K562 (cell line): Measurements from ENCODE around the gene TPCN1.

ENCODE experiments used
- CBFB ChIP-seq: sonication (generic); formaldehyde crosslinking; IDR thresholded peaks from 2 replicates; pipeline ENCODE4 v1.4.0; 2020; ENCODE audit warnings: mild to moderate bottlenecking, missing genetic modification reagents
- EZH2 ChIP-seq: IDR thresholded peaks from 2 replicates; pipeline ENCODE4 v1.6.1; 2012; ENCODE audit warnings: low read depth, mild to moderate bottlenecking, inconsistent platforms, low read length, borderline replicate concordance
- FOS ChIP-seq: IDR thresholded peaks from 3 replicates; pipeline ENCODE4 v1.6.1; 2011; ENCODE audit not compliant: insufficient read length; ENCODE audit errors: extremely low read depth
- IRF2 ChIP-seq: sonication (generic); formaldehyde crosslinking; IDR thresholded peaks from 2 replicates; pipeline ENCODE4 v1.8.1; 2022; ENCODE audit warnings: mild to moderate bottlenecking, missing genetic modification reagents
- LEF1 ChIP-seq: fragments of 450-650 bp; IDR thresholded peaks from 2 replicates; pipeline ENCODE4 v1.6.1; 2016; ENCODE audit warnings: mild to moderate bottlenecking
- MAFF ChIP-seq: IDR thresholded peaks from 2 replicates; pipeline ENCODE4 v1.6.1; 2012; ENCODE audit warnings: low read length, improper control_type of control experiment
- MEF2D ChIP-seq: conservative IDR thresholded peaks from 2 replicates; pipeline ENCODE4 v1.6.1; 2016; ENCODE audit warnings: low read depth, missing genetic modification characterization, missing compliant biosample characterization
- POLR2A ChIP-seq: fragments of 450-650 bp; conservative IDR thresholded peaks from 2 replicates; pipeline ENCODE4 v1.6.1; 2016
- ZFPM2 ChIP-seq: fragments of 250-450 bp; sonication (Bioruptor Pico); IDR thresholded peaks from 2 replicates; pipeline ENCODE4 v1.5.1; 2022; ENCODE audit warnings: mild to moderate bottlenecking
- TF ChIP-seq, protein P1 (sequence below), 2 experiments: fragments of 450-650 bp; formaldehyde crosslinking in 1 of 2; IDR thresholded peaks; 2 replicates each; pipeline versions ENCODE4 v1.4.0 to v1.6.1; 2014 to 2020; ENCODE audit warnings: mild to moderate bottlenecking in 2 of 2, borderline replicate concordance in 1 of 2, low read depth in 1 of 2
- TF ChIP-seq, protein P2 (sequence below), 3 experiments: IDR thresholded peaks in 2 of 3; conservative IDR thresholded peaks in 1 of 3; 2 replicates each; pipeline ENCODE4 v1.5.1; 2011 to 2012; ENCODE audit warnings: low read length in 3 of 3, mild to moderate bottlenecking in 3 of 3, control low read depth in 2 of 3, improper control_type of control experiment in 1 of 3, inconsistent platforms in 1 of 3, low read depth in 1 of 3, mixed read lengths in 1 of 3, moderate library complexity in 1 of 3; ENCODE audit not compliant: insufficient read depth in 2 of 3
- TF ChIP-seq, protein P3 (sequence below): fragments of 450-650 bp; IDR thresholded peaks from 2 replicates; pipeline ENCODE4 v1.6.1; 2016; ENCODE audit warnings: antibody characterized with exemption
- TF ChIP-seq, protein P4 (sequence below), 2 experiments: IDR thresholded peaks; 2 replicates each; pipeline ENCODE4 v1.6.1; 2011; ENCODE audit warnings: borderline replicate concordance in 1 of 2, control low read depth in 1 of 2, low read depth in 1 of 2, low read length in 1 of 2, mild to moderate bottlenecking in 1 of 2, mixed read lengths in 1 of 2, moderate library complexity in 1 of 2; ENCODE audit not compliant: insufficient read depth in 1 of 2, insufficient read length in 1 of 2, poor library complexity in 1 of 2, severe bottlenecking in 1 of 2; ENCODE audit errors: extremely low read depth in 1 of 2

DNA sequence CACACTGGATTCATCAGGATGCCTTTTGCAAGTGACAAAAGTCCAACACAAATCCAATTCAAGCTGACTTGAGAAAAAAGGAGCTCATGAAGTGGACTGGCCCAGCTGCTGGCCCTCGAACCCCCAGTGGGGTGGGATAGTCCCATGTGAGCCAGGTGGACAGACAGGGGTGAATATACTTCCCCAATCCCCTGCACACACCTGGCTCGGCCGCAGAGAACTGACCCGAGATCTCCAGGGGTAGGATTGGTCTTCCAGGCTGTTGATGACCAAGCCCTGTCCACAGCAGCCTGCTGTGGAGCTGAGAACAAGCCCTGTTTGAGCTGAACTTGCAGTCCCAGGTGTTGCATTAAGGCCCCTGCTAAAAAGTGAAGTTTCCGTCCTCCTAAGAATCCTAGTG is 56.2 kb downstream of the TPCN1 start:
- TF ChIP-seq FOS (no peak), EZH2 (no peak), MAFF (no peak), ZFPM2 (CRISPR knock-in tag) (no peak), LEF1 (no peak), IRF2 (CRISPR knock-in tag) (no peak), CBFB (no peak), POLR2A (no peak), MEF2D (tag) (no peak)
- TF ChIP-seq, protein P1, sequence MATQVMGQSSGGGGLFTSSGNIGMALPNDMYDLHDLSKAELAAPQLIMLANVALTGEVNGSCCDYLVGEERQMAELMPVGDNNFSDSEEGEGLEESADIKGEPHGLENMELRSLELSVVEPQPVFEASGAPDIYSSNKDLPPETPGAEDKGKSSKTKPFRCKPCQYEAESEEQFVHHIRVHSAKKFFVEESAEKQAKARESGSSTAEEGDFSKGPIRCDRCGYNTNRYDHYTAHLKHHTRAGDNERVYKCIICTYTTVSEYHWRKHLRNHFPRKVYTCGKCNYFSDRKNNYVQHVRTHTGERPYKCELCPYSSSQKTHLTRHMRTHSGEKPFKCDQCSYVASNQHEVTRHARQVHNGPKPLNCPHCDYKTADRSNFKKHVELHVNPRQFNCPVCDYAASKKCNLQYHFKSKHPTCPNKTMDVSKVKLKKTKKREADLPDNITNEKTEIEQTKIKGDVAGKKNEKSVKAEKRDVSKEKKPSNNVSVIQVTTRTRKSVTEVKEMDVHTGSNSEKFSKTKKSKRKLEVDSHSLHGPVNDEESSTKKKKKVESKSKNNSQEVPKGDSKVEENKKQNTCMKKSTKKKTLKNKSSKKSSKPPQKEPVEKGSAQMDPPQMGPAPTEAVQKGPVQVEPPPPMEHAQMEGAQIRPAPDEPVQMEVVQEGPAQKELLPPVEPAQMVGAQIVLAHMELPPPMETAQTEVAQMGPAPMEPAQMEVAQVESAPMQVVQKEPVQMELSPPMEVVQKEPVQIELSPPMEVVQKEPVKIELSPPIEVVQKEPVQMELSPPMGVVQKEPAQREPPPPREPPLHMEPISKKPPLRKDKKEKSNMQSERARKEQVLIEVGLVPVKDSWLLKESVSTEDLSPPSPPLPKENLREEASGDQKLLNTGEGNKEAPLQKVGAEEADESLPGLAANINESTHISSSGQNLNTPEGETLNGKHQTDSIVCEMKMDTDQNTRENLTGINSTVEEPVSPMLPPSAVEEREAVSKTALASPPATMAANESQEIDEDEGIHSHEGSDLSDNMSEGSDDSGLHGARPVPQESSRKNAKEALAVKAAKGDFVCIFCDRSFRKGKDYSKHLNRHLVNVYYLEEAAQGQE (IDR thresholded peaks at IDR 0.05; ENCODE audit: borderline replicate concordance), result no peak
- TF ChIP-seq, protein P1 (CRISPR knock-in tag; IDR thresholded peaks at IDR 0.05; ENCODE audit: low read depth), result no peak
- TF ChIP-seq, protein P2, sequence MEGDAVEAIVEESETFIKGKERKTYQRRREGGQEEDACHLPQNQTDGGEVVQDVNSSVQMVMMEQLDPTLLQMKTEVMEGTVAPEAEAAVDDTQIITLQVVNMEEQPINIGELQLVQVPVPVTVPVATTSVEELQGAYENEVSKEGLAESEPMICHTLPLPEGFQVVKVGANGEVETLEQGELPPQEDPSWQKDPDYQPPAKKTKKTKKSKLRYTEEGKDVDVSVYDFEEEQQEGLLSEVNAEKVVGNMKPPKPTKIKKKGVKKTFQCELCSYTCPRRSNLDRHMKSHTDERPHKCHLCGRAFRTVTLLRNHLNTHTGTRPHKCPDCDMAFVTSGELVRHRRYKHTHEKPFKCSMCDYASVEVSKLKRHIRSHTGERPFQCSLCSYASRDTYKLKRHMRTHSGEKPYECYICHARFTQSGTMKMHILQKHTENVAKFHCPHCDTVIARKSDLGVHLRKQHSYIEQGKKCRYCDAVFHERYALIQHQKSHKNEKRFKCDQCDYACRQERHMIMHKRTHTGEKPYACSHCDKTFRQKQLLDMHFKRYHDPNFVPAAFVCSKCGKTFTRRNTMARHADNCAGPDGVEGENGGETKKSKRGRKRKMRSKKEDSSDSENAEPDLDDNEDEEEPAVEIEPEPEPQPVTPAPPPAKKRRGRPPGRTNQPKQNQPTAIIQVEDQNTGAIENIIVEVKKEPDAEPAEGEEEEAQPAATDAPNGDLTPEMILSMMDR (IDR thresholded peaks at IDR 0.05 in 2 of 3, conservative IDR thresholded peaks at IDR 0.05 in 1 of 3; ENCODE audit: insufficient read depth in 2 of 3, low read depth in 1 of 3, low read length in 3 of 3), result no peak
- TF ChIP-seq, protein P3, sequence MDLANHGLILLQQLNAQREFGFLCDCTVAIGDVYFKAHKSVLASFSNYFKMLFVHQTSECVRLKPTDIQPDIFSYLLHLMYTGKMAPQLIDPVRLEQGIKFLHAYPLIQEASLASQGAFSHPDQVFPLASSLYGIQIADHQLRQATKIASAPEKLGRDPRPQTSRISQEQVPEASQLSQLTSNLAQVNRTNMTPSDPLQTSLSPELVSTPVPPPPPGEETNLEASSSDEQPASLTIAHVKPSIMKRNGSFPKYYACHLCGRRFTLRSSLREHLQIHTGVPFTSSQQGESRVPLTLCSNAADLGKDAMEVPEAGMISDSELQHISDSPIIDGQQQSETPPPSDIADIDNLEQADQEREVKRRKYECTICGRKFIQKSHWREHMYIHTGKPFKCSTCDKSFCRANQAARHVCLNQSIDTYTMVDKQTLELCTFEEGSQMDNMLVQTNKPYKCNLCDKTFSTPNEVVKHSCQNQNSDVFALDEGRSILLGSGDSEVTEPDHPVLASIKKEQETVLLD, result no peak
- TF ChIP-seq, protein P4, sequence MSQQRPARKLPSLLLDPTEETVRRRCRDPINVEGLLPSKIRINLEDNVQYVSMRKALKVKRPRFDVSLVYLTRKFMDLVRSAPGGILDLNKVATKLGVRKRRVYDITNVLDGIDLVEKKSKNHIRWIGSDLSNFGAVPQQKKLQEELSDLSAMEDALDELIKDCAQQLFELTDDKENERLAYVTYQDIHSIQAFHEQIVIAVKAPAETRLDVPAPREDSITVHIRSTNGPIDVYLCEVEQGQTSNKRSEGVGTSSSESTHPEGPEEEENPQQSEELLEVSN (IDR thresholded peaks at IDR 0.05; ENCODE audit: borderline replicate concordance in 1 of 2, extremely low read depth in 1 of 2, insufficient read depth in 1 of 2, insufficient read length in 1 of 2, low read depth in 1 of 2, low read length in 1 of 2, poor library complexity in 1 of 2, severe bottlenecking in 1 of 2), result no peak
